Activated CD4-positive, CD25-positive, alpha-beta regulatory T cell treated with anti-CD3 and anti-CD28 coated beads, Interleukin-2, amount 50 U/mL, for 24 hours (primary cell): Measurements from ENCODE around the gene BAG3.
A peak's percentile ranks its signal among the peaks of the same experiment; 100 is the strongest.
"Not testable (repeated sequence)": the region's sequence is repeated elsewhere in the genome, so short reads cannot be mapped to it uniquely, and the experiment has no call there.

ENCODE experiments used
- ATAC-seq, 2 donors: fragments of 150-1000 bp; cut with Tn5 transposase; one replicate each; pipeline ENCODE4 v1.10.0; 2021; ENCODE audit warnings: mild to moderate bottlenecking in 1 of 2, moderate library complexity in 1 of 2

The BAG3 gene

DNA sequence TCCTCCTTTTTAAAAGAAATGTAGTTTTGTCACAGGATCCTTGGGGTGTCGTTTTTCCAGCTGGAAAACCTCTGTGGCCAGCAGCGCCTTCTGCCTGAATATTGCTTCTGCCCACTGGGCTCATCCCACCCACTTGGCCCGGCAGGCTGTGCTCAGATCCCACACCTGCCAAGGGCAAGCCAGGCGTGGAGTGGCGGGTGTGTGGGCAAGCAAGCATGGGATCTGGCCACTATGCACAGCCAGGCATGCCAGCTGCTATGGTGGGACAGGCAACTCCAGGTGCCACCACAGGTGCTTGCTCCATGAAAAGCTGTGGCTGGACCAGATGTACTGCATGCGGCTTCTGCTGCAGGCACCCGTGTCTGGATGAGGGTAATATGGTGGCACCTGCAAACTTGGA, 43.4 kb downstream of the BAG3 start:
- no peak for ATAC-seq

DNA sequence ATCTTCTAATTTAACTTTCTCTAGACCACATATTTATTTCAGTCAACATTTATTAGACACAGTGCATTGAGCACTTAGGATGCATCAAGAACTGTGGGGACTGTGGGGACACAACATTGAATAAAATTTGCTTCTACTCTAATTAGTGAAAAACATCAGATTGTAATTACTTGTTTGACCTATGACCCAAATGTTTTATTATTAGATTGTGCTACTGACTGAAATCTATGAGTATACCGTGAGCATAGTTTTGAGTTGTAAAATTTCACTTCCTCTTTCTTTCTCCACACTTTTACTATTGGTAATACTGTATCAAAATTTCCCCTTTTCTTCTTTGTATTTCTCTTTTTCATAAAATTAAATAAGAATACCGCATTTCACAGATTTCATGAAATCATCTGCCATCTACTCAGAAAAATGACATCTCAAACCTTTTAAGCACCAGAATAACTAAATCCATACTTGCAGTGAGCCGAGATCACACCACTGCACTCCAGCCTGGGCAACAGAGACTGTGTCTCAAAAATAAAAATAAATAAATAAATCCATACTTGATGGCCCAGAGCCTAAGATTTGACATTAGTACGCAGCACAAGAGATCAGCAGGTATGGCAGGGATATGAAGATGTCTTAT, 49.3 kb downstream of the BAG3 start:
- peak; percentile 44 to 52 for ATAC-seq

DNA sequence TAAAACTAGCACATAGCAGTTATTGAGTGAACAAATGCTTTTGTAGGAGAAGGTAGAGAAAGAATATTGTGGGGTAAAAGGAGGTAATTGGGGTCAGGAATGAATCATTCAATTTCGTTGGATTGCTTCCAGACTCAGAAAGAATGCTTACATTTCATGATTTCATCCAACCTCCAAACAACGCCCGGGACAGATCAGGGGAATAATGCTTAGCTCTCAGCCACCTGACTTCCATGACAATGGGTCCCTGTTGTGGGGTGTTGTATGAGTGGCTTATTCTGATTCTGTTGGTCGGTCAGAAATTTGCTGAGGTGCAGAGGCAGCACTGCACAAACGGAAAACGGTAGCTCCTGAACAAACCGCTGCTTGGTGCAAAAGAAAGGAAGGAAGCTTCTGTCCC, 50.7 kb downstream of the BAG3 start:
- ATAC-seq, result no peak

DNA sequence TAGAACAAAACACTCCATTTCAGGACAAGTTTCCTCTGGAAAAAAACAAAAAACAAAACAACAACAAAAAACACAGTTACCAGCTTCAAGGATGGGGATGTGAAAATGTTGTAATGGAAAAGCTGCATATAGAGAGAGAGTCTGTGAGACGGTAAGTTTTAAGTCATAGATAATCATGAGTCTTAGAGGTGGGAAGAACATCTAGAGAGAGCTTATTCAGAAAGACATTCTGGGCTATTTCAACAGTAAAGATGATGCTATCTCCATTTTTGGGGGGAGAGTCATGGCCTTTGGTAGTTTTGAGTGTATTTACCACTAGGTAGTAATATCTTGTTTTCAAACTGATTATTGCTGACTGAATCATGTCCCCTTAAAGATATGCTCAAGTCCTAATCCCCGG, 51.4 kb downstream of the BAG3 start:
- ATAC-seq, result peak; percentile 52 to 55

DNA sequence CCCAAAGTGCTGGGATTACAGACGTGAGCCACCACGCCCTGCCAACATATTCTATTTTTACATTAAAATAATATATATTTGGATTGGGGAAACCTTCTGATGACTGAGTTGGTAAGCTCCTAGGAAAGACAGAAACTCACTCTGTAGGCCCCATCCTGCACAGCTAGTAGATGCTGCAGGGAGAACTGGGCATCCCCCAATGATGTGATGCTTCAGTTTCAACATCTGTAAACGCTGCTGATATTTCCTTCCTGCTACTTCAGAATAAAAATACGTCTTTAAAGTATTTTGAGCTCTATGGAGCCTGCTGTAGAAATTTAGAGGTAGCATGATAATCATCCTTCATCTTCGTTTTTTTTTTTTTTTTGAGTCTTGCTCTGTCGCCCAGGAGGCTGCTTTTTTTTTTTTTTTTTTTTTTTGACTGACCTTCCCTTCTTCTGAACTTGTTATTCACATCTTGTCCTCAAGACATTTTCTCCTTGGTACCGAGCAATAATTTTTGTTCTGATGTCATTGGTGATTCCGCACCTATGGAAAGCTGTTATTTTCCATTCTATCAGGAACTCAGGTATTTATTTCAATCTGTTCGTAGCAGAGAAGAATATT, 52.8 kb downstream of the BAG3 start:
- ATAC-seq, result no peak

DNA sequence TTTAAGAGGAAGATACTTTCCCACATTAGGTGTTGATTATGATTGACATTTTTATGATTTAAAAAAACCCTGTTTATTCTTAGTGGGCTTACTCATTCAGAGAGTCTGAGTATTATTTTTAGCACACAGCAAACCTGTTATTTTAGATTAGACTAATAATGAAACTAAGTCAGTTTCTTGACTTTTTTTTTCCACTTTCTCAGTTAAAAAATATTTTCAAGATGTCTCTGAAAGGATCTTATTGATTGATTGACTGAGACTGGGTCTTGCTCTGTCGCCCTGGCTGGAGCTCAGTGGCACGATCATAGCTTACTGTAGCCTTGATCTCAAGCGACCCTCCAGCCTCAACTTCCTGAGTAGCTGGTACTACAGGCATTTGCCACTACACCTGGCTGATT, 54.3 kb downstream of the BAG3 start:
- peak; percentile 37 to 45 for ATAC-seq

DNA sequence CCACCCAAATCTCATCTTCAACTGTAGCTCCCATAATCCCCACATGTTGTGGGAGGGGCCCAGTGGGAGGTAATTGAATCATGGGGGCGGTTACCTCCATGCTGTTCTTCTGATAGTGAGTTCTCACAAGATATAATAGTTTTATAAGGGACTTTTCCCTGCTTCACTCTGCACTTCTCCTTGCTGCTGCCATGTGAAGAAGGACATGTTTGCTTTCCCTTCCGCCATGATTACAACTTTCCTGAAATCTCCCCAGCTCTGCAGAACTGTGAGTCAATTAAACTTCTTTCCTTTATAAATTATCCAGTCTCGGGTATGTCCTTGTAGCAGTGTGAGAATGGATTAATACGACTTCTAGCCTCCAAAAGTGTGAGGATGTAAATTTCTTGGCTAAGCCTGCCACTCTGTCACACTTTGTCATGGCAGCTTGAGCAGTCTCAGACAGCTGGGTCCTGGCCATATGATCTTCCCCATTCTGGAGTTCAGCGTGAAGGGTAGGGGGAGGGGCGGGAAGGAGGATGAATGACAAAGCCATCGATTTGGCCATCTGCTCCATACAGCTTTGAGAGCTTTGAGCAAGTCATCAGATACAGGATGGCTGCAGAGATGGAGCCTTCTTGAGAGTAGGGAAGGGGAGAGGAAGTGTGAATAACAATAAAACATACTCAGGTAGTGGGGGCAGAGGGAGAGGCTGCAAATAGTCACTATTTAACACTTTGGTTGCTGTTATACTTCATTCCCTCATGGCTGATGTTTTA, 55.5 kb downstream of the BAG3 start:
- ATAC-seq, result no peak

DNA sequence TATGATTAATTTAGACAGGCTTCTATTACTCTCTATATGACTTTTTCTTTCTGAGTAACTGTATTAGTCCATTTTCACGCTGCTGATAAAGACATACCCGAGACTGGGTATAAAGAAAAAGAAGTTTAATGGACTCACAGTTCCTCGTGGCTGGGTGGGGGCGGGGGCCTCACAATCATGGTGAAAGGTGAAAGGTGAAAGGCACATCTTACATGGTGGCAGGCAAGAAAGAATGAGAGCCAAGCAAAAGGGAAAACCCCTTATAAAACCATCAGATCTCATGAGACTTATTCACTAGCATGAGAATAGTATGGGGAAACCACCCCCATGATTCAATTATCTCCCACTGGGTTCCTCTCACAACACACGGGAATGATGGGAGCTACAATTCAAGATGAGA, 56.2 kb downstream of the BAG3 start:
- peak; percentile 46 to 51 for ATAC-seq

DNA sequence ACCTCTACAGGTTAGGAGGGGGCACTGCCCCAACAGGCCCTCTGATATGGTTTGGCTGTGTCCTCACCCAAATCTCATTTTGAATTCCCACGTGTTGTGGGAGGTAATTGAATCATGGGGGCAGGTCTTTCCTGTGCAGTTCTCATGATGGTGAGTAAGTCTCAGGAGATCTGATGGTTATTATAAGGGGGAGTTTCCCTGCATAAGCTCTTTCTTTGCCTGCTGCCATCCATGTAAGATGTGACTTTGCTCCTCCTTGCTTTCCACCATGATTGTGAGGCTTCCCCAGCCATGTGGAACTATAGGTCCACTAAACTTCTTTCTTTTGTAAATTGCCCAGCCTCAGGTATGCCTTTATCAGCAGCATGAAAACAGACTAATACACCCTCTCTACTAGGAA, 59.8 kb downstream of the BAG3 start:
- not testable (repeated sequence) for ATAC-seq

DNA sequence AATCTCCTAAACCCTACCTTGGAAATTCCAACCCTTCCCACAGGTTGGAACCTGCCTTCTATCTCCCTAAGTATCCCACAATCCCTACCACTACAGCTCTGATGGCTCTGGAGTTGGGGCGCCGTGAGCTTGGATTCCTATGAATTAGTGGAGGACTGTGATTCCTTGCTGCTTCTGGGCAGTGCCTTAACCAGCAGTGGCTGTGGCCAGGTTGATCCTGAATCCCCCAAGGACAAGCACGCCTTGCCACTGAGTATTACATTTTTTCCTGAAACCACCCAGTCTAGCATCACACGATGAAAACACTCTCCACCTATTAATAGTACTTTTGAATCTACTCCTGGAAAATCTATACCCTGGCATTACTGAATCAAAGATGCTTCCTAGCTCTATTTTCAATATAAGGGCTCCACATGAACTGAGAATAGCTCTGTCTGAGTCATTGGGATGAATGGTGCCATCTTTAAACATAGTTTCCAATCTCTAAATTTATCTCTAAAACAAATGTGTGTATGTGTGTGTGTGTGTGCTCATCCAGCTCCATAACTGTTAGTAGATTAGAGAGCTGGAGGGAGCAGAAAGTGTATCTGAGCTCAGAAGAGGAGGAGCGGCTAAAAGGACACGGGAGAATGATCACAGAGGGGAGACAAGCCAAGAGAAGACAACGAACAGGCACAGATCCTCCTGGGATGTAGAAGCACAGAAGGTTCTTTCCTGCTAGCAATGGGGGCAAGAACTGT, 62.7 kb downstream of the BAG3 start:
- ATAC-seq, result no peak

DNA sequence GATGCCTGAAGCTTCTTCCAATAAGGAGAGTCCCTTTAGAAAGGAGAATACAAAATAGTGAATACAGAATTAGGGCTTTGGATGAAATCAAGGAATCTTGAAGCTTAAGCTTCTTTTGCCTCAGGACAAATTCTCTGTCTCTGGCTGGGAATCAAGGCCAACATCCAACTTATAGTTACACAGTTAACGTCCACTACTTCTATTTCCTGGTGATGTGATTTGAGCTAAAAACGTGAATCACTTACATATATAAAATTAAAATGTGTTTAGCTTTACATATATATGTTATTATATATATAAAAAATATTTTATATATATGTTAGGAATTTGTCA, 63.3 kb downstream of the BAG3 start:
- no peak for ATAC-seq

DNA sequence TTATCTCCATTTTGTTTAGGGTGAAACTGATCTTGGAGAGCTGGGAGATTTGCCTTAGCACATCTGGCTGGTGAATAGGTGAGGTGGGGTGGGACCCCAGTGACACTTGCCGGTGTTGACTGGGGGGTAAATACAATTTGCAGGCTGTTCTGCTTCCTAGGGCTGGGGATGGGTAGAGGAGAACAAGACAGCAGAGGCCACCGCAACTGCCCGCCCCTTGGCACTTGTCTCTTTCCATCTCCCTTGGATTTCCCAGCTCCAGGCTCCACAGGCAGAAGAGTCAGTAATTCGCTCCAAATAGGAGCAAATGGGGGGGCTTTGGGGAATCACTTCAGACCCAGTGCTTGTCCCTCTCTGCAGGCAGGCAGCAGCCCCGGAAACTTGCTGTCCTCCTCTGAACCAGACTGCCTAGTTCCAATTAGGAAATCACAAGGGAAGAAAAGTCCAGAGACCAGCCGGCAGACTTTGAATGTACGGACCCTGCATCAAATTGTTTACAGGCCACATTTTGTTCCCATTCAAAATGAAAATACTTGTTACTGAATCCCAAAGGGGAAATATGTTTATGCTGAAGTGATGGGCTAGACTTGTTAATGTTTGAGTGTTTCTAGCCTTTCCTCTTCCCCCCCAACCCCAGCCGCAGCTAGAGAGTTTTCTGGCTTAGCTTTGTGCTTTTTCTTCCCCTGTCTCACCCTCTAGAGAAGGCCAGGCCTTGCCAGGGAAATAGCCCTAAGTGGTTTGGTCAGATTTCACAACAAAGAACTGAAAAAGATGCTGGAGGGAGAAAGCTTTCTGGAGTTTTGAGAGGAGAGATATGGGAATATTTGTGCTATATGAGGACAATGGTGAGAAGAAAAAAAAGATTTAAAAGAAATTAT, 64.7 kb downstream of the BAG3 start:
- no peak for ATAC-seq

DNA sequence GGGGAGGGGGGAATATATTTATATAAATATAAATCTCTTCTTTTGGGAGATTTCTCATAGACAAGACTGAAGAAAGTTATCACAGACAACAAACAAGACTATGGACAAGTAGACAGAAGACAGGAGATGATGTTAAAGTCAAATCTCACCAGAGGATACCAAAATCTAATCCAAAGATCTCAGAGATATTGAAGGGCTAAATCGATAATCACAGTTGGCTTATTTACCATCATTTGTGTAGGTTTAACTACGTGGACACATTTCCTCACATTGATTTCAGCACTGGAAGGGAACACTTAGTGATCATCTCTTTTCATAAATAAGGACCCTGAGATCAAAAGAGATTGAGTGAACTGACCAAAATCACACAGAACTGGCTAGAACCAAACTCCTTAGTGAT, 72.0 kb downstream of the BAG3 start:
- no peak for ATAC-seq

DNA sequence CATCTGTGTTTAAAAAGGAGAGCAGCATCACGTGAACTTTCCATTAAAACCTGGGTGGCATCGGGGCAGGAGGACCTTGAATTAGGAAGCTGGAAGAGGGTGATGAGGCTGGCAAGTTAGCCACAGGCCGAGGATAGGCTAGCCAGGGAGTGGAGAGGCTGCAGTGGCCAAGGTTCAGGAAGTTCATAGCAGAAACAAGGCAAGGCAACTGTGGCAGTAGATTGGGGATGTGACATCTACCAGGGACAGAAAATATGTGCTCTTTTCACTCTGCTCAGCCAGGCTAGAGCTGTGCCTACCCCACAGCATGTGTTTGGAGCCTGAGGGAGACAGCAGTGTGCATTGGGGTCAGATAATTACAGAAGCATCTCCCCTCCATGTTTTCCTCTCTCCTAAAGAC, 72.4 kb downstream of the BAG3 start:
- ATAC-seq, result no peak

DNA sequence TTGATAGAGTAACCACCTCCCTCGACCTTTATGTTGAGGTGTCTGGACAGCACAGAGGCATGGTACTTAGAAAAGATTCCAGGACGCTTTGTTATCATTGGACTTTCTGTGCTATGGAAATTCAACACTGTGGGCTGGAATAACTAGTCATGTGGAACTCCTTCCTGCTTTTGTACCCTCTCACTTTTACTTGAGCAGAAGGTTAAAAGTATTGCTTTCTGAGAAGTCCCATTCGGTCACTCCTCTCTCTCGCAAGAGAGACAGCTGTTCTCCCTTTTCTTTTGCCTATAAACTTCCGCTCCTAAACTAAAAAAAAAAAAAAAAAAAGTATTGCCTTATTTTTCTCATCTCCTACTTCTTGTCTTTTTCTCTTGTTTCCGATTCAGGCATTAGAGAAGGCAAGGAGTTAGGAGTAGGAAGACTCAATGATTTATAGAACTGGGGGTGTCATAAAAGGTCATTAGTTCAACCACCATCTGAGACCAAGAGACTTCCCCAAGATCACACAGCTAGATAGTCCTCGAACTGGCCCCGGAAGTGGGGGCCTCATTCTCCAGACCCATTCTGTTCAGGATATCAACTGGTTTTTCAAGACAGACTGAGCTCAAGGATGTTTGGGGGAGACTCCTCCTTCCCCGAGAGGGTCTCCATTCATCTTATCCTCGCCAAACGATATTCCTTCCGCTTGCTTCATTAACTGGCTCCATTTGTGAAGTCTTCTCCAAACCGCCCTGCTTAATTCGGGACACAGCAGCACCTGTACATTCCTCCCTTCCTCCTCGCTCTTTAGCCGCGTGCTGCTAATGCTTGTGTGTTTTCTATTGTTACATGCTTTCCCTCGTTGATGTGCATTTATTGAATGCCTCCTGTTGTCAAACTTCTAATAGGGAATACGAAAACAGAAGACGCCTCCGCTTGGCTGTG, 73.7 kb downstream of the BAG3 start:
- ATAC-seq, result no peak

DNA sequence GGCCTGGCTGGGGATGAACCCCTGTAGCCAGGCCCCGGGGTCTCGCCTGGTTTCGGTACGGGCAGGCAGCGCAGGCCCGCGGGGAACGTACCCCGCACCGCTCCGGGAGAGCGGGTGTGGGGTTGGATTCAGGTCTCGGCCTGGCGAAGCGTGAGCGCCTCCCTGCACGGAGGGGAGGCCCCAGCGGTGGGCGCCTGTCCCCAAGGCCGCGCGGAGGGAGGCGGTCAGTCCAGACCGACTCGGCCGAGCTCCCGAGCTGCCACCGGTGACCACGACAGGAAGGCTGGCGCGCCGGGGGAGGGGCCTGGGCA, 74.3 kb downstream of the BAG3 start:
- ATAC-seq, result no peak

DNA sequence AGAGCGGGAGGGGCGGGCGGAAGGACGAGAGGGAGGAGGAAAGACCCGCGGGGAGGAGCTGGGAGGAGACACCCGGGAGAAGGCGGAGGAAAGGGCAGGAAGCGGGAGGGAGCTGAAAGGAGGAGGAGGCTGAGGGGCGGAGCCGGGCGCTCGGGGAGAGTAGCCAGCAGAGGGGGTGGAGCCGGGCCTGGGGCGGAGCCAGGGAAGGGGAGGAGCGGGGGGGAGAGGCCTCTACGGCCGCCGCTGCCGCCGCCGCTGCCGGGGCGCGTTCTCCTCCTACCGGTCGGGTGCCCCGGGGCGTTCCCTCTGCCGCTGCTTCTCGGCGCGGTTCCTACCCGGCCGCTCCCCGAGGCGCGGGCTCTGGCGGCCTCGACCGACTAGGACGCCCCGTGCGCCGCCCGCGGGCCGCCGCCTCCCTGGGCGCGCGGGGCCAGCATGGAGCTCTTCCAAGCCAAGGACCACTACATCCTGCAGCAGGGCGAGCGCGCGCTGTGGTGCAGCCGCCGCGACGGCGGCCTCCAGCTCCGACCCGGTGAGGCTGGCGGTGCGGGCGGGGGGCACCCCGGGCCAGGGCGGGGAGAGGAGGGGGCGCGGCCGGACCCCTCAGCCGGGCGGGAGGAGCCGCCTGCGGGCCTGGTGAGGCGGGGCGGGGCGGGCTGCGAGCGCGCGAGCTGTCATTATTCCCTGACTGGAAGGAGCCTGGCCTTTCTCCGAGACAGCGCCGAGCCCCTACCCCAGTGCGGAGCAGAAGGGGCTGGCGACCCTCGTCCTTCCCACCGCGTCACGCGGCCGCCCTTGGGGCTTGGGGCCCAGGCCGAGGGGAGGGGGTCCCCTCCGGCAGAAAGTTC, 74.9 kb downstream of the BAG3 start, which contains the start of gene INPP5F:
Gene INPP5F (plus strand): TSS at position 223 of the 848 bp plus-strand sequence. CDS start 213 bp downstream, at position 436.
- ATAC-seq, result peak; percentile 84 to 86

DNA sequence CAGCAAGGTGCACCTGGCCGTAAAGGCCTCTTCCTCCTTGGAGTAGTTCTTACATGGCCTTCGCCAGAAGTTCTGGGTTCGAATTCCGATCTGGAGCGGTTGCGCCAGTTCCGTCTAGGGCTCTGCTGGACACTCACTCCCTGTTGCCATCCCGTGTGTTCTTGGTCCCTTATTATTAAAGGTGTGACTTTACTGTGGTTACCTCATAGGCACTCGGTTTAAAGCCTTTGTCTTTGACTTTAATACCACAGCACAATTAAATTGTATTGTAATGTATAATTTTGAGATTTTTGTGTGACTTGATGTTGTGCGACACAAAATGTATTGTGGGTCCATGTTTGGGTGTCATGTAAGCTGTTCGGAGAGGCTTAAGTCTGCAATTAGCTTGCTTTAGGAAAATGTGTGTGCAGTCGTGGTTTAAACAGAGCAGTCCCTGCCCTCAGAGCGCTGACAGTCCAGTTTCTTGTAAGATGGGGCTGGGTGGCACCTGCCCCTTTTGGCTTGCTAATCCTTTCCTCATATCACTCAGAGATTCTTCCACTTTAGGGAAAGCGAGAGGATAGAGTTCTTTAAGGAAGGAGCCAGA, 75.6 kb downstream of the BAG3 start:
- no peak for ATAC-seq
